Measurements from ENCODE around the gene CALML5.

DNA sequence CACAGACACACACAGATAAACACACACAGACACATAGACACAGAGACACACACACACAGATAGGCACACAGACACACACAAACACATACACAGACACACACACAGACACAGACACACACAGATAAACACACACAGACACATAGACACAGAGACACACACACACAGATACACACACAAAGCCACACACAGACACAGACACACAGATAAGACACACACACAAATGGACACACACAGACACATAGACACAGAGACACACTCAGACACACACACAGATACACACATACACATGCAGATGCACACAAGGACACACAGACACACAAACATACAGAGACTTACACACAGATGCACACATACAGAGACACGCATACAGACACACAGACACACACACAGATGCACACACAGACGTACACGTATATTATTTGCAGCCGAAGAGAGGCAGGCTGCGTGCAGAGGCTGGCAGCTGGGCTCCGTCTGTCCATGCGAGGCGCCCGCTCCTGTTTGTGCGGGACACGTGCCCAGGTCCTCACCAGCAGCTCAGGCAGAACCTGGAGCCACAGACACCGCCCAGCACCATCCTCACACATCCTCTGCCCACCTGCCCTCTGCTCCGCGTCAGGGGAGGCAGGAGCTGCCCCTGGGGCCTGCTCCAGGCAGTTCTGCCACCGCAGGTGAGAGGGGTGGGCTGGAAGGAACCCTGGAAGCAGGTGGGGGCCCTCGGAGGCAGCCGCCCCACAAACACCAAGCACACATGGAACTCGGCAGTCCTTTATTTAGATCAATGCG, 1.2 kb downstream of the CALML5 start:
- TF ChIP-seq POLR2AphosphoS5 (IDR thresholded peaks at IDR 0.05; ENCODE audit: borderline replicate concordance, low read depth, low read length) (no peak), FOXP2 (optimal IDR thresholded peaks at IDR 0.05; ENCODE audit: control extremely low read depth, extremely low read length, insufficient read depth) (no peak), EZH2 (IDR thresholded peaks at IDR 0.05) (no peak)

All from SK-N-MC (cell line).